K562 (cell line): ENCODE data around the gene PIP4K2C. TPM values are rescaled to one million over a fixed set of nuclear protein-coding genes. Genes with fewer than 3 reads are reported as not detected.

Experiments used
- ATF7 ChIP-seq: fragments of 450-650 bp; IDR thresholded peaks from 2 replicates; pipeline ENCODE4 v1.7.1; 2014; ENCODE audit warnings: mild to moderate bottlenecking, moderate library complexity
- CBFA2T3 ChIP-seq: fragments of 450-650 bp; IDR thresholded peaks from 2 replicates; pipeline ENCODE4 v1.6.1; 2017
- CEBPB ChIP-seq: fragments of 450-650 bp; IDR thresholded peaks from 2 replicates; pipeline ENCODE4 v1.6.1; 2016; ENCODE audit warnings: missing genetic modification characterization, missing compliant biosample characterization
- CREB1 ChIP-seq, 2 experiments: sonication (generic) in 1 of 2; formaldehyde crosslinking in 1 of 2; IDR thresholded peaks; 2 replicates each; pipeline versions ENCODE4 v1.6.1 to v1.8.0; 2012 to 2022; ENCODE audit warnings: inconsistent platforms in 1 of 2, mild to moderate bottlenecking in 1 of 2, missing genetic modification reagents in 1 of 2, moderate library complexity in 1 of 2
- CTBP1 ChIP-seq: fragments of 450-650 bp; IDR thresholded peaks from 2 replicates; pipeline ENCODE4 v1.6.1; 2016; ENCODE audit warnings: borderline replicate concordance
- FOSL1 ChIP-seq: fragments of 200-800 bp; sonication (Bioruptor generic); conservative IDR thresholded peaks from 2 replicates; pipeline ENCODE4 v1.6.1; 2016; ENCODE audit warnings: missing genetic modification characterization, missing compliant biosample characterization
- HBP1 ChIP-seq: fragments of 450-650 bp; formaldehyde crosslinking; IDR thresholded peaks from 2 replicates; pipeline ENCODE4 v1.4.0; 2022; ENCODE audit warnings: missing genetic modification characterization
- HMG20A ChIP-seq: fragments of 450-650 bp; formaldehyde crosslinking; conservative IDR thresholded peaks from 2 replicates; pipeline ENCODE4 v1.4.0; 2020; ENCODE audit warnings: mild to moderate bottlenecking, mixed read lengths
- HMG20B ChIP-seq: fragments of 250-450 bp; sonication (Bioruptor Pico); IDR thresholded peaks from 2 replicates; pipeline ENCODE4 v1.5.0; 2021; ENCODE audit warnings: mild to moderate bottlenecking
- KDM5B ChIP-seq: fragments of 200-600 bp; sonication (generic); IDR thresholded peaks from 2 replicates; pipeline ENCODE4 v1.6.1; 2012; ENCODE audit warnings: low read depth, mild to moderate bottlenecking, moderate library complexity, low read length, control low read depth, inconsistent platforms; ENCODE audit not compliant: insufficient replicate concordance
- NFATC3 ChIP-seq: fragments of 450-650 bp; IDR thresholded peaks from 2 replicates; pipeline ENCODE4 v1.6.1; 2017; ENCODE audit warnings: mild to moderate bottlenecking
- NR2C2 ChIP-seq, 2 experiments: fragments of 200-800 bp in 1 of 2; sonication (Bioruptor generic) in 1 of 2; sonication (generic) in 1 of 2; formaldehyde crosslinking in 1 of 2; IDR thresholded peaks; 2 replicates each; pipeline versions ENCODE4 v1.6.1 to v1.8.0; 2016 to 2022; ENCODE audit warnings: mild to moderate bottlenecking in 1 of 2, missing compliant biosample characterization in 1 of 2, missing genetic modification characterization in 1 of 2, missing genetic modification reagents in 1 of 2
- PKNOX1 ChIP-seq: fragments of 450-650 bp; IDR thresholded peaks from 2 replicates; pipeline ENCODE4 v1.6.1; 2016
- POLR2H ChIP-seq: IDR thresholded peaks from 2 replicates; pipeline ENCODE4 v1.6.1; 2016; ENCODE audit warnings: missing genetic modification characterization, low read depth, mild to moderate bottlenecking, control low read depth, missing compliant biosample characterization, moderate library complexity
- RBM14 ChIP-seq: fragments of 200-400 bp; formaldehyde crosslinking; IDR thresholded peaks from 2 replicates; pipeline ENCODE4 v1.6.1; 2018; ENCODE audit warnings: low read depth, mild to moderate bottlenecking, low read length, moderate library complexity, borderline replicate concordance; ENCODE audit not compliant: insufficient read depth
- SFPQ ChIP-seq: fragments of 200-400 bp; formaldehyde crosslinking; IDR thresholded peaks from 2 replicates; pipeline ENCODE4 v1.6.1; 2017; ENCODE audit warnings: mild to moderate bottlenecking, low read depth, low read length, moderate library complexity
- SMAD2 ChIP-seq: fragments of 150-350 bp; IDR thresholded peaks from 2 replicates; pipeline ENCODE4 v1.6.1; 2014; ENCODE audit warnings: low read depth, mild to moderate bottlenecking, low read length
- TOE1 ChIP-seq, 2 experiments: fragments of 450-650 bp in 1 of 2; sonication (generic) in 1 of 2; formaldehyde crosslinking in 1 of 2; IDR thresholded peaks; 2 replicates each; pipeline versions ENCODE4 v1.7.1 to v1.8.0; 2016 to 2022; ENCODE audit warnings: borderline replicate concordance in 2 of 2, mild to moderate bottlenecking in 2 of 2, antibody characterized with exemption in 1 of 2, inconsistent platforms in 1 of 2, low read depth in 1 of 2, missing genetic modification reagents in 1 of 2, moderate library complexity in 1 of 2
- ZC3H4 ChIP-seq: sonication (generic); formaldehyde crosslinking; IDR thresholded peaks from 2 replicates; pipeline ENCODE4 v1.9.0; 2021; ENCODE audit warnings: missing genetic modification reagents, borderline replicate concordance
- ZNF239 ChIP-seq: fragments of 250-450 bp; sonication (Bioruptor Pico); IDR thresholded peaks from 2 replicates; pipeline ENCODE4 v1.4.0; 2020; ENCODE audit warnings: mild to moderate bottlenecking
- ZNF316 ChIP-seq: fragments of 450-650 bp; IDR thresholded peaks from 2 replicates; pipeline ENCODE4 v1.6.1; 2016
- polyA plus RNA-seq, 8 experiments: library from polyadenylated mRNA; depleted of rRNA in 4 of 8; stranded (reverse) in 5 of 8; unstranded in 3 of 8; fragments of >200 nt; fragmentation: Nextera tagmentation in 2 of 8; fragmentation: Illumina TruSeq in 1 of 8; extraction: Ambion mirVana in 2 of 8; extraction: Trizol in 1 of 8; gene quantifications; 2 replicates each; pipeline versions ENCODE4 v1.2.1 to v1.2.3, GENCODE V29; 2011 to 2014; ENCODE audit warnings: inconsistent platforms in 1 of 8, missing spikeins in 1 of 8
- total RNA-seq, 7 experiments: library from RNA; depleted of rRNA in 6 of 7; stranded (reverse); fragments of >200 nt in 6 of 7; fragmentation: Illumina TruSeq in 2 of 7; extraction: Trizol in 2 of 7; gene quantifications; 2 replicates each; pipeline versions ENCODE4 v1.2.1 to v1.2.3, GENCODE V29; 2011 to 2021; ENCODE audit warnings: low replicate concordance in 1 of 7

PIP4K2C gene
- total and polyA plus RNA-seq, 9 of the 15 experiments (the other 6 are each of a cell fraction or from before 2014, with no cell fraction given) = 9.0 to 41.4 (median 18.3) TPM

- peak; percentile 3; the same call in 1 of the 2 replicates for TF ChIP-seq CBFA2T3
- TF ChIP-seq CEBPB (tag) = no peak
- no peak for TF ChIP-seq RBM14
- TF ChIP-seq SMAD2 = no peak
- TF ChIP-seq FOSL1 = peak; percentile 66
- peak; percentile 45; the same call in 1 of the 2 replicates for TF ChIP-seq ATF7
- no peak for TF ChIP-seq SFPQ
- TF ChIP-seq POLR2H (tag) = no peak
- TF ChIP-seq NR2C2 (CRISPR knock-in tag; IDR thresholded peaks at IDR 0.05) = no peak
- TF ChIP-seq NR2C2 (tag; IDR thresholded peaks at IDR 0.05) = 0 out of 2 replicates have a peak, but pooled peaks have one; percentile 7
- peak; percentile 70 for TF ChIP-seq PKNOX1
- TF ChIP-seq ZC3H4 (CRISPR knock-in tag) = peak; percentile 82; the same call in 1 of the 2 replicates
- no peak for TF ChIP-seq NFATC3
- TF ChIP-seq HBP1 (CRISPR knock-in tag) = no peak
- no peak for TF ChIP-seq HMG20A (CRISPR knock-in tag)
- TF ChIP-seq ZNF239 = no peak
- TF ChIP-seq KDM5B = peak; percentile 48
- no peak for TF ChIP-seq HMG20B
- TF ChIP-seq TOE1 (IDR thresholded peaks at IDR 0.05; ENCODE audit: borderline replicate concordance) = 0 out of 2 replicates have a peak, but pooled peaks have one; percentile 2
- TF ChIP-seq TOE1 (CRISPR knock-in tag; IDR thresholded peaks at IDR 0.05; ENCODE audit: borderline replicate concordance, low read depth) = no peak
- peak; percentile 47 for TF ChIP-seq CTBP1
- 0 out of 2 replicates have a peak, but pooled peaks have one; percentile 19 for TF ChIP-seq CREB1 (IDR thresholded peaks at IDR 0.05)
- no peak for TF ChIP-seq CREB1 (CRISPR knock-in tag; IDR thresholded peaks at IDR 0.05)
- peak; percentile 35 for TF ChIP-seq ZNF316
These were observed 45.1 kb upstream of the PIP4K2C start (continued) for GRCh38 chr12:57545809-57546437.
